ENCODE measurements around the gene REM1.
"Not testable (repeated sequence)": the region's sequence is repeated elsewhere in the genome, so short reads cannot be mapped to it uniquely, and the experiment has no call there.

- TF ChIP-seq POLR2AphosphoS5 (IDR thresholded peaks at IDR 0.05; ENCODE audit: low read depth, low read length); POLR2A (IDR thresholded peaks at IDR 0.05; ENCODE audit: low read depth, low read length); TAF1 (IDR thresholded peaks at IDR 0.05; ENCODE audit: low read depth, low read length); PAX5 (IDR thresholded peaks at IDR 0.05; ENCODE audit: insufficient read depth, low read length, severe bottlenecking); SPI1 (IDR thresholded peaks at IDR 0.05; ENCODE audit: low read depth, low read length): not testable (repeated sequence)
These were observed 48.1 kb upstream of the REM1 start for GRCh38 chr20:31426891-31427551.
